ENCODE measurements around the gene MMP2.

The MMP2 gene

GRCh38 chr16:55478827-55479429, at the start of gene MMP2:
Gene MMP2 (plus strand): TSS chr16:55479198. CDS start chr16:55479480, 282 bp downstream.
- no peak for DNase-seq

- no peak for DNase-seq
Observed at GRCh38 chr16:55433030-55433429, 46.0 kb upstream of the MMP2 start.

- DNase-seq: no peak
Observed at GRCh38 chr16:55433535-55433934, 45.5 kb upstream of the MMP2 start.

GRCh38 chr16:55434000-55434399, 45.0 kb upstream of the MMP2 start:
- no peak for DNase-seq

GRCh38 chr16:55435387-55435786, 43.6 kb upstream of the MMP2 start:
- DNase-seq: no peak

GRCh38 chr16:55436587-55436986, 42.4 kb upstream of the MMP2 start:
- no peak for DNase-seq

GRCh38 chr16:55437625-55438024, 41.4 kb upstream of the MMP2 start:
- DNase-seq: no peak

GRCh38 chr16:55438281-55438680, 40.7 kb upstream of the MMP2 start:
- no peak for DNase-seq

GRCh38 chr16:55439101-55439690, 39.8 kb upstream of the MMP2 start:
- no peak for DNase-seq

- DNase-seq: no peak
Observed at GRCh38 chr16:55443434-55444346, 35.3 kb upstream of the MMP2 start.

GRCh38 chr16:55444754-55445485, 34.1 kb upstream of the MMP2 start:
- DNase-seq: no peak

GRCh38 chr16:55447231-55447630, 31.8 kb upstream of the MMP2 start:
- DNase-seq: no peak

GRCh38 chr16:55452996-55453395, 26.0 kb upstream of the MMP2 start:
- DNase-seq: no peak

- no peak for DNase-seq
Observed at GRCh38 chr16:55453909-55454308, 25.1 kb upstream of the MMP2 start.

GRCh38 chr16:55454861-55455260, 24.1 kb upstream of the MMP2 start:
- DNase-seq: no peak

GRCh38 chr16:55462241-55462640, 16.8 kb upstream of the MMP2 start:
- no peak for DNase-seq

- DNase-seq: no peak
Observed at GRCh38 chr16:55464375-55464774, 14.6 kb upstream of the MMP2 start.

- DNase-seq: peak; percentile 52
Observed at GRCh38 chr16:55465077-55465896, 13.7 kb upstream of the MMP2 start.

GRCh38 chr16:55466209-55466608, 12.8 kb upstream of the MMP2 start:
- DNase-seq: no peak

GRCh38 chr16:55467898-55468297, 11.1 kb upstream of the MMP2 start:
- DNase-seq: no peak

GRCh38 chr16:55468352-55468990, 10.5 kb upstream of the MMP2 start:
- no peak for DNase-seq
